KG1 (cell line): ENCODE measurements around the gene MAP2K6.

Experiments used
- DNase-seq: peaks from one replicate; lab custom pipeline; 2025; lab: John Stamatoyannopoulos, UW

MAP2K6 gene

GRCh38 chr17:69535016-69535570 is 120.6 kb downstream of the MAP2K6 start:
- no peak for DNase-seq

- no peak for DNase-seq
Measured at GRCh38 chr17:69538795-69539194, 124.3 kb downstream of the MAP2K6 start.

- DNase-seq = no peak
Measured at GRCh38 chr17:69539274-69539673, 124.8 kb downstream of the MAP2K6 start.

GRCh38 chr17:69539781-69540319 is 125.4 kb downstream of the MAP2K6 start:
- DNase-seq = no peak

GRCh38 chr17:69540356-69540755 is 125.9 kb downstream of the MAP2K6 start:
- DNase-seq = no peak

GRCh38 chr17:69547230-69547629 is 132.7 kb downstream of the MAP2K6 start:
- DNase-seq = no peak

- no peak for DNase-seq
Measured at GRCh38 chr17:69547947-69548346, 133.4 kb downstream of the MAP2K6 start.

- no peak for DNase-seq
Measured at GRCh38 chr17:69551212-69552010, 136.9 kb downstream of the MAP2K6 start.

- DNase-seq = no peak
Measured at GRCh38 chr17:69552986-69553667, 138.6 kb downstream of the MAP2K6 start.

GRCh38 chr17:69555056-69555455 is 140.6 kb downstream of the MAP2K6 start:
- no peak for DNase-seq

GRCh38 chr17:69557339-69557738 is 142.8 kb downstream of the MAP2K6 start:
- DNase-seq = no peak

- no peak for DNase-seq
Measured at GRCh38 chr17:69558796-69559195, 144.3 kb downstream of the MAP2K6 start.

GRCh38 chr17:69560987-69561441 is 146.5 kb downstream of the MAP2K6 start:
- DNase-seq = no peak

GRCh38 chr17:69561462-69561861 is 147.0 kb downstream of the MAP2K6 start:
- no peak for DNase-seq

GRCh38 chr17:69565447-69565846 is 150.9 kb downstream of the MAP2K6 start:
- no peak for DNase-seq

GRCh38 chr17:69567130-69567529 is 152.6 kb downstream of the MAP2K6 start:
- DNase-seq = no peak

- no peak for DNase-seq
Measured at GRCh38 chr17:69572747-69573146, 158.2 kb downstream of the MAP2K6 start.

GRCh38 chr17:69573396-69573795 is 158.9 kb downstream of the MAP2K6 start:
- DNase-seq = no peak

- no peak for DNase-seq
Measured at GRCh38 chr17:69574257-69575197, 160.0 kb downstream of the MAP2K6 start.

GRCh38 chr17:69575346-69575761 is 160.9 kb downstream of the MAP2K6 start:
- no peak for DNase-seq

- no peak for DNase-seq
Measured at GRCh38 chr17:69577098-69577497, 162.6 kb downstream of the MAP2K6 start.
